DND-41 (cell line): Measurements from ENCODE around the gene DNAJC15.
"Not testable (repeated sequence)": the region's sequence is repeated elsewhere in the genome, so short reads cannot be mapped to it uniquely, and the experiment has no call there.

Experiments
- ATAC-seq: fragments of 200-7000 bp; cut with Tn5 transposase; 3 replicates; pipeline ENCODE4 v1.9.1; 2021; ENCODE audit warnings: low read depth; ENCODE audit not compliant: insufficient read depth
- DNase-seq: peaks from one replicate; pipeline ENCODE4 v3.0.0-alpha.2; 2020
- H2AFZ ChIP-seq: 2 replicates; pipeline ENCODE4 v1.6.0; 2012; ENCODE audit warnings: low read depth, low read length
- H3K27ac ChIP-seq: 2 replicates; pipeline ENCODE4 v1.5.1; 2012; ENCODE audit warnings: low read length, inconsistent platforms
- H3K27me3 ChIP-seq: fragments of 200-600 bp; sonication (generic); 2 replicates; pipeline ENCODE4 v1.6.0; 2012; ENCODE audit warnings: low read length, mild to moderate bottlenecking, inconsistent platforms; ENCODE audit not compliant: insufficient read depth, poor library complexity
- H3K36me3 ChIP-seq: 2 replicates; pipeline ENCODE4 v1.5.1; 2012; ENCODE audit warnings: low read length, inconsistent platforms; ENCODE audit not compliant: insufficient read depth
- H3K4me1 ChIP-seq: 2 replicates; pipeline ENCODE4 v1.5.1; 2012; ENCODE audit warnings: mild to moderate bottlenecking, low read length; ENCODE audit not compliant: insufficient read depth
- H3K4me2 ChIP-seq: 2 replicates; pipeline ENCODE4 v1.6.0; 2012; ENCODE audit warnings: mild to moderate bottlenecking, moderate library complexity, low read length, inconsistent platforms; ENCODE audit not compliant: insufficient read depth
- H3K4me3 ChIP-seq, 2 experiments: fragments of 200-600 bp in 1 of 2; shearing (Covaris generic) in 1 of 2; 2 replicates each; pipeline ENCODE4 v1.5.1; 2012 to 2016; ENCODE audit warnings: inconsistent platforms in 2 of 2, low read length in 2 of 2, mild to moderate bottlenecking in 2 of 2, low read depth in 1 of 2, moderate library complexity in 1 of 2
- H3K79me2 ChIP-seq: 2 replicates; pipeline ENCODE4 v1.6.0; 2012; ENCODE audit warnings: low read length, inconsistent platforms; ENCODE audit not compliant: insufficient read depth
- H3K9ac ChIP-seq: 2 replicates; pipeline ENCODE4 v1.6.0; 2012; ENCODE audit warnings: low read depth, mild to moderate bottlenecking, inconsistent platforms, low read length, moderate library complexity
- H3K9me3 ChIP-seq: 2 replicates; pipeline ENCODE4 v1.5.1; 2012; ENCODE audit warnings: low read length, moderate library complexity, mild to moderate bottlenecking, inconsistent platforms; ENCODE audit not compliant: insufficient read depth, severe bottlenecking
- H4K20me1 ChIP-seq: 2 replicates; pipeline ENCODE4 v1.6.0; 2012; ENCODE audit warnings: low read length; ENCODE audit not compliant: insufficient read depth
- EZH2 ChIP-seq: IDR thresholded peaks from 3 replicates; pipeline ENCODE4 v1.6.1; 2012; ENCODE audit warnings: borderline replicate concordance, low read depth, mild to moderate bottlenecking, moderate library complexity, low read length, inconsistent platforms; ENCODE audit not compliant: severe bottlenecking
- TF ChIP-seq, protein P1 (sequence below): IDR thresholded peaks from 2 replicates; pipeline ENCODE4 v1.5.1; 2012; ENCODE audit warnings: borderline replicate concordance, low read length, moderate library complexity, mild to moderate bottlenecking; ENCODE audit not compliant: poor library complexity, severe bottlenecking; ENCODE audit errors: extremely low read depth

Gene DNAJC15

DNA sequence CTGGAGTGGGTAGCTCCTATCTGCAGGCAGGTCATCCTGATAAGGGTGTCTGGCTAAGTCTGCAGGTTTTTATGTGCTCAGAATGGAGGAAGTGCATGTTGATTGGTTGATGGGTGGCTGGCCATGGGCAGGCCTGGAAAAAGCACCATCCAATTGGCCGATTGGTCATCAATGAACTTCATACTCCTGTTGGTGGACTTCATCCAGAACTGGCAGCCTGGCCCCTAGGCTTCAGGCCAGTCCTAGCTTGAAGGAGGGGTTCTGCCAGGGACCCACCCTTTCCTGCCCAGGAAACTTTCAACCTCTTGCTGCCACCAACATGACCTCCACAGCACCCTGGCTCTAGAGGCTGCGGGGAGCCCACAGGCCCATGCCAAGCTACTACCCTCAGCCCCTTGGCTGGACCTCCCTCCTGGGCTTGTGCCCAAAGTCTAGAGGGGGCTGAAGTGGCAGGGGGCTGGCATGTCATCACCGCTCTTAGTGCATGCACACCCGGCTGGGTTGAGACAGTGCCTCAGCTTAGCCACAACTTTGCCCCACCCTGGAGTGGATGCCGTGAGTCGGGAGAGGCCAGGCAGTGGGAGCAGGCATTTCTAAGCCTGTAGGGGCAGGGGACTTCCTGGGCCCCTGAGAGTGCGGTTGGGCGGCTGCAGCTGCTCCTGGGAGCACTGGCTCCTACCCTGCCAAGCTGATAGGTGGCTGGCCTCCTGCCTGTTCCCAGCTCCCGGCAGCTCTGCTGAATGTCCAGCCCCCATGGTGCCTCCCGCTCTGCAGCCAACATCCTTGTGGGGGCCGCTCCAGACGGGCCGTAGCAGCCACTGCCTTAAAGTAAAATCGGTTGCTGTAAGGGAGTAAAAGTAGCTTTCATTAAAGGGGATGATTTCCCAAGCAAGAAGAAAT is 13.2 kb downstream of the DNAJC15 start:
- Histone ChIP-seq H3K4me1 (no peaks in the 10 kb centered on the region), H2AFZ (no peak overlapping the region), H3K27me3 (no peaks in the 10 kb centered on the region), H3K27ac (no peak overlapping the region), H3K4me2 (no peak overlapping the region), H3K79me2 (peaks cover 3% of the 10 kb centered on the region; the same call in 1 of the 2 replicates), H3K9me3 (no peaks in the 10 kb centered on the region), H4K20me1 (no peaks in the 10 kb centered on the region), H3K9ac (no peak overlapping the region), H3K4me3 (no peak overlapping the region), H3K36me3 (no peaks in the 10 kb centered on the region)
- DNase-seq (no peak), ATAC-seq (no peak)
- no peak for TF ChIP-seq EZH2
- TF ChIP-seq, protein P1, sequence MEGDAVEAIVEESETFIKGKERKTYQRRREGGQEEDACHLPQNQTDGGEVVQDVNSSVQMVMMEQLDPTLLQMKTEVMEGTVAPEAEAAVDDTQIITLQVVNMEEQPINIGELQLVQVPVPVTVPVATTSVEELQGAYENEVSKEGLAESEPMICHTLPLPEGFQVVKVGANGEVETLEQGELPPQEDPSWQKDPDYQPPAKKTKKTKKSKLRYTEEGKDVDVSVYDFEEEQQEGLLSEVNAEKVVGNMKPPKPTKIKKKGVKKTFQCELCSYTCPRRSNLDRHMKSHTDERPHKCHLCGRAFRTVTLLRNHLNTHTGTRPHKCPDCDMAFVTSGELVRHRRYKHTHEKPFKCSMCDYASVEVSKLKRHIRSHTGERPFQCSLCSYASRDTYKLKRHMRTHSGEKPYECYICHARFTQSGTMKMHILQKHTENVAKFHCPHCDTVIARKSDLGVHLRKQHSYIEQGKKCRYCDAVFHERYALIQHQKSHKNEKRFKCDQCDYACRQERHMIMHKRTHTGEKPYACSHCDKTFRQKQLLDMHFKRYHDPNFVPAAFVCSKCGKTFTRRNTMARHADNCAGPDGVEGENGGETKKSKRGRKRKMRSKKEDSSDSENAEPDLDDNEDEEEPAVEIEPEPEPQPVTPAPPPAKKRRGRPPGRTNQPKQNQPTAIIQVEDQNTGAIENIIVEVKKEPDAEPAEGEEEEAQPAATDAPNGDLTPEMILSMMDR, result no peak

DNA sequence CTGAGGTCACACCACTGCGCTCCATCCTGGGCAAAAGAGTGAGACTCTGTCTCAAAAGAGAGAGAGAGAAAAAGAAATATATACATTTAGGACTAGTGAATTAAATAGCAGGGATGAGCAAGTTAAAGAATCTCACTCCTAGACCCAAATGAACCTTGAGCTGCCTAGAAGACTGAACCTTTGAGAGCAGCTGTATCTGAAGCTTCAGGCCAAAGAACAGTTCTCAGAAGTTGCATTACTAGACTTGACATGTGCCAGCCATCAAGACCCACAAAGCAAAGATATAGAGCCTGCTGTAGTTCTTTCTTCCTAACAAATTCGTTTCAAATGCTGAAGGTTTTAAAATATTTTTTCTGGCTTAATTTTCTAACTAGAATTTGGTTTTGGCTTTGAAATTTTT is 16.6 kb downstream of the DNAJC15 start:
- H3K4me2 ChIP-seq, result no peak overlapping the region
- H3K9ac ChIP-seq, result no peak overlapping the region
- DNase-seq, result no peak

DNA sequence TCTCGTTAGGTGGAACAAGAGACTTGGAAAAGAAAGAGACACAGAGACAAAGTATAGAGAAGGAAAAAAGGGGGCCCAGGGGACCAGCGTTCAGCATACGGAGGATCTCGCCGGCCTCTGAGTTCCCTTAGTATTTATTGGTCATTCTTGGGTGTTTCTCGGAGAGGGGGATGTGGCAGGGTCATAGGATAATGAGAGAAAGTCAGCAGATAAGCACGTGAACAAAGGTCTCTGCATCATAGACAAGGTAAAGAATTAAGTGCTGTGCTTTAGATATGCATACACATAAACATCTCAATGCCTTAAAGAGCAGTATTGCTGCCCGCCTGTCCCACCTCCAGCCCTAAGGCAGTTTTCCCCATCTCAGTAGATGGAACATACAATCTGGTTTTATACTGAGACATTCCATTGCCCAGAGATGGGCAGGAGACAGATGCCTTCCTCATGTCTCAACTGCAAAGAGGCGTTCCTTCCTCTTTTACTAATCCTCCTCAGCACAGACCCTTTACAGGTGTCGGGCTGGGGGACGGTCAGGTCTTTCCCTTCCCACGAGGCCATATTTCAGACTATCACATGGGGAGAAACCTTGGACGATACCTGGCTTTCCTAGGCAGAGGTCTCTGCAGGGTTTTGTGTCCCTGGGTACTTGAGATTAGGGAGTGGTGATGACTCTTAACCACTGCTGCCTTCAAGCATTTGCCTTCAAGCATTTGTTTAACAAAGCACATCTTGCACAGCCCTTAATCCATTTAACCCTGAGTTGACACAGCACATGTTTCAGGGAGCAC is 17.4 kb downstream of the DNAJC15 start:
- H3K27ac ChIP-seq, ATAC-seq, H3K4me3 ChIP-seq, H3K9ac ChIP-seq, H3K27me3 ChIP-seq, H3K36me3 ChIP-seq, H3K79me2 ChIP-seq, H3K4me1 ChIP-seq, H2AFZ ChIP-seq, H4K20me1 ChIP-seq, DNase-seq, H3K9me3 ChIP-seq, H3K4me2 ChIP-seq: not testable (repeated sequence)

More for the DNA sequence above, 16.6 kb downstream of the DNAJC15 start:
- ATAC-seq, result no peak
- no peaks in the 10 kb centered on the region for H3K9me3 ChIP-seq
- H3K4me1 ChIP-seq, result no peaks in the 10 kb centered on the region
- H3K36me3 ChIP-seq, result no peaks in the 10 kb centered on the region
- no peak overlapping the region for H2AFZ ChIP-seq
- no peaks in the 10 kb centered on the region for H4K20me1 ChIP-seq
- no peak for TF ChIP-seq EZH2
- TF ChIP-seq, protein P1, result no peak
- peaks cover 3% of the 10 kb centered on the region; the same call in 1 of the 2 replicates for H3K79me2 ChIP-seq
- H3K27ac ChIP-seq, result no peak overlapping the region
- no peak overlapping the region for H3K4me3 ChIP-seq
- no peaks in the 10 kb centered on the region for H3K27me3 ChIP-seq
